ENCODE data around the gene CITED4. TPM values are rescaled to one million over a fixed set of nuclear protein-coding genes. Genes with fewer than 3 reads are reported as not detected.
A peak's percentile ranks its signal among the peaks of the same experiment; 100 is the strongest.

Gene CITED4
- total and polyA plus RNA-seq, 2 donors (not counting 3 experiments of a cell fraction or from before 2014, with no cell fraction given): 3.8 to 11.3 TPM

DNA sequence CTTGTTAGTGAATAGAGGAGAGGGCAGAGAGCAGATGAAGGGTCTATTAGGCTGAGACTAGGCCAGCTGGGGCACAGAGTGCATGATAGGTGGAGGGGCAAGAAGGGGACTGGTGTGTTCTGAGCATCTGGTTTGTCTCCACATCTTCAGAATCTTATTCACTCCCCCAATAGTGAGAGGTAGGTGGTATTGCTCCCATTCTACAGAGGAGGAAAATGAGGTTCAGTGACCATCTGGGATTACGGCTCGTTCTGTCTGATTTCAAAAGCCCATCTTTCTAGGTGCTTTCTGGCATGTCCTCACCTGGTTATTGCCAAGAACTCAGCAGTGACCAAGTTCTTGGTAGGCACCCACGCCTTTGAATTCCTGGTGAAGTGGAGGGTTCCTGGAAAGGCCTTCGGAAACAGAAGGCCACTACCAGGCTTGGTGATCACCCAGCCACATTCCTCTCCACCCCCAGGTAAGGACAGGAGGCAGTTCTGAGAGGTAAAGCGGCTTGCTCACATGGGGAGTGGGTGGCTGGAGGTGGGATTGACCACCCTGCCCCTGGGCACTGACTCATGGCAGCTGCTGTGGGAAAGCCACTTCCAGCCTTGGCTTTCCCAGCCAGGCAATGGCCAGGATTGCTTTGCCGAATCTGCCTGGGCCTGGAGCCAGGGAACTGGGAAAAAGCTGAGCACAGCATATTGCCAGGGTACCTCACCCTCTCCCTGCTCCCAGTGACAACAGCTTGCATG, 18.8 kb upstream of the CITED4 start:
- intact Hi-C loops (cut with micrococcal nuclease) (no loop called here), dilution Hi-C loops (cut with MboI; ENCODE audit: extremely low pct_ligation_motif_present, low sequenced_read_pairs) (no loop called here)
- H3K27me3 ChIP-seq (ENCODE audit: control insufficient read depth in 2 of 2, insufficient read depth in 2 of 2, low read length in 2 of 2): no peaks in the 10 kb centered on the region
- H3K9me1 ChIP-seq (replicated peaks; ENCODE audit: control insufficient read depth, extremely low read depth, insufficient read depth, low read length): no peaks in the 10 kb centered on the region
- no peaks in the 10 kb centered on the region for H4K20me1 ChIP-seq (replicated peaks; ENCODE audit: control insufficient read depth, extremely low read depth, insufficient read depth, low read length)
- no peaks in the 10 kb centered on the region for H3K79me2 ChIP-seq (ENCODE audit: control insufficient read depth, insufficient read depth, low read length)
- FAIRE-seq (peak; percentile 52), DNase-seq (ENCODE audit: low read depth, low spot score) (no peak)
- no peaks in the 10 kb centered on the region for H3K9me3 ChIP-seq (replicated peaks; ENCODE audit: control insufficient read depth, insufficient read depth, low read length)
- no peak overlapping the region for H3K4me3 ChIP-seq (replicated peaks in 1 of 3; ENCODE audit: insufficient read depth in 1 of 3, low read depth in 1 of 3, low read length in 3 of 3)
- BruUV-seq (replicated peaks): no TSS peak
- no peak overlapping the region for H3K27ac ChIP-seq (ENCODE audit: insufficient read depth, low read depth, low read length)
- POLR2A ChIA-PET: no interaction called here
- H3K9ac ChIP-seq (replicated peaks; ENCODE audit: extremely low read depth, insufficient read depth, low read length): no peak overlapping the region
- H2AFZ ChIP-seq (ENCODE audit: low read depth, low read length): no peak overlapping the region
- no peak overlapping the region for H3K4me2 ChIP-seq (ENCODE audit: insufficient read depth, low read length)
- H3K36me3 ChIP-seq (ENCODE audit: control insufficient read depth in 2 of 2, extremely low read depth in 1 of 2, insufficient read depth in 2 of 2, low read length in 2 of 2): no peaks in the 10 kb centered on the region
- H3K4me1 ChIP-seq (ENCODE audit: control insufficient read depth, extremely low read depth, insufficient read depth, low read length): peaks cover 27% of the 10 kb centered on the region
- TF ChIP-seq CTCF (IDR thresholded peaks at IDR 0.05; ENCODE audit: extremely low read depth in 1 of 2, insufficient read depth in 1 of 2, low read depth in 1 of 2, low read length in 2 of 2): no peak
- TF ChIP-seq EZH2 (IDR thresholded peaks at IDR 0.05; ENCODE audit: borderline replicate concordance, low read depth, low read length, severe bottlenecking): no peak
- TF ChIP-seq MYC (IDR thresholded peaks at IDR 0.05; ENCODE audit: low read depth, low read length): no peak
- no peak for TF ChIP-seq POLR2AphosphoS5 (IDR thresholded peaks at IDR 0.05; ENCODE audit: insufficient read depth, low read depth, low read length)
- TF ChIP-seq GATA2 (IDR thresholded peaks at IDR 0.05; ENCODE audit: insufficient read depth, insufficient read length, low read depth, low read length): no peak
- TF ChIP-seq MAX (IDR thresholded peaks at IDR 0.05; ENCODE audit: insufficient read depth, insufficient read length): no peak
- no peak for TF ChIP-seq JUN (IDR thresholded peaks at IDR 0.05; ENCODE audit: borderline replicate concordance, insufficient read depth, insufficient read length, low read depth)
- no peak for TF ChIP-seq POLR2A (IDR thresholded peaks at IDR 0.05; ENCODE audit: low read depth, low read length)
- TF ChIP-seq FOS (IDR thresholded peaks at IDR 0.05; ENCODE audit: borderline replicate concordance, insufficient read depth, low read length): no peak
- CTCF ChIA-PET: interaction anchor here (0.8 to 1.6 kb wide), 2 partner anchors 11 to 68 kb away, joined by 5 to 17 read pairs; no protein-coding TSS in a partner anchor
